Measurements from ENCODE around the gene OGFOD1.

GRCh38 chr16:56451753-56452689, 667 bp downstream of the OGFOD1 start:
- TF ChIP-seq, protein P1, sequence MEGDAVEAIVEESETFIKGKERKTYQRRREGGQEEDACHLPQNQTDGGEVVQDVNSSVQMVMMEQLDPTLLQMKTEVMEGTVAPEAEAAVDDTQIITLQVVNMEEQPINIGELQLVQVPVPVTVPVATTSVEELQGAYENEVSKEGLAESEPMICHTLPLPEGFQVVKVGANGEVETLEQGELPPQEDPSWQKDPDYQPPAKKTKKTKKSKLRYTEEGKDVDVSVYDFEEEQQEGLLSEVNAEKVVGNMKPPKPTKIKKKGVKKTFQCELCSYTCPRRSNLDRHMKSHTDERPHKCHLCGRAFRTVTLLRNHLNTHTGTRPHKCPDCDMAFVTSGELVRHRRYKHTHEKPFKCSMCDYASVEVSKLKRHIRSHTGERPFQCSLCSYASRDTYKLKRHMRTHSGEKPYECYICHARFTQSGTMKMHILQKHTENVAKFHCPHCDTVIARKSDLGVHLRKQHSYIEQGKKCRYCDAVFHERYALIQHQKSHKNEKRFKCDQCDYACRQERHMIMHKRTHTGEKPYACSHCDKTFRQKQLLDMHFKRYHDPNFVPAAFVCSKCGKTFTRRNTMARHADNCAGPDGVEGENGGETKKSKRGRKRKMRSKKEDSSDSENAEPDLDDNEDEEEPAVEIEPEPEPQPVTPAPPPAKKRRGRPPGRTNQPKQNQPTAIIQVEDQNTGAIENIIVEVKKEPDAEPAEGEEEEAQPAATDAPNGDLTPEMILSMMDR (conservative IDR thresholded peaks at IDR 0.05; ENCODE audit: low read length): no peak
- TF ChIP-seq EZH2phosphoT487 (IDR thresholded peaks at IDR 0.05; ENCODE audit: borderline replicate concordance): no peak

Data from Loucy (cell line).